WERI-Rb-1 (cell line): Measurements from ENCODE around the gene SYNGAP1.

Experiments
- DNase-seq: peaks from one replicate; pipeline ENCODE4 v3.0.0-alpha.2; 2020
- H3K27ac ChIP-seq: fragments of 250-450 bp; sonication (Bioruptor Pico); 2 replicates; pipeline ENCODE4 v1.5.1; 2020; ENCODE audit warnings: mild to moderate bottlenecking, moderate library complexity
- H3K27me3 ChIP-seq: fragments of 250-450 bp; sonication (Bioruptor Pico); 2 replicates; pipeline ENCODE4 v1.5.1; 2021; ENCODE audit warnings: mild to moderate bottlenecking, low read depth, moderate library complexity; ENCODE audit not compliant: insufficient read depth, severe bottlenecking
- H3K36me3 ChIP-seq: fragments of 250-450 bp; sonication (Bioruptor Pico); 2 replicates; pipeline ENCODE4 v1.5.1; 2020; ENCODE audit warnings: mild to moderate bottlenecking, moderate library complexity
- H3K4me3 ChIP-seq: 2 replicates; pipeline ENCODE4 v1.5.1; 2011; ENCODE audit warnings: low read depth, mild to moderate bottlenecking, control low read depth, low read length
- H3K9me3 ChIP-seq: fragments of 250-450 bp; sonication (Bioruptor Pico); 2 replicates; pipeline ENCODE4 v1.5.1; 2021; ENCODE audit warnings: mild to moderate bottlenecking, moderate library complexity; ENCODE audit not compliant: severe bottlenecking
- CTCF ChIP-seq: IDR thresholded peaks from 2 replicates; pipeline ENCODE4 v1.5.1; 2011; ENCODE audit warnings: low read depth, mild to moderate bottlenecking, control low read depth, inconsistent platforms, low read length

Gene SYNGAP1

GRCh38 chr6:33418690-33419291, 1.1 kb upstream of the SYNGAP1 start:
- H3K27me3 ChIP-seq: no peaks in the 10 kb centered on the region
- H3K27ac ChIP-seq: peak overlapping the region; percentile 83
- TF ChIP-seq CTCF: no peak
- peaks cover 57% of the 10 kb centered on the region for H3K36me3 ChIP-seq
- H3K4me3 ChIP-seq: peak overlapping the region; percentile 51
- no peak for DNase-seq
- H3K9me3 ChIP-seq: no peaks in the 10 kb centered on the region

DNA sequence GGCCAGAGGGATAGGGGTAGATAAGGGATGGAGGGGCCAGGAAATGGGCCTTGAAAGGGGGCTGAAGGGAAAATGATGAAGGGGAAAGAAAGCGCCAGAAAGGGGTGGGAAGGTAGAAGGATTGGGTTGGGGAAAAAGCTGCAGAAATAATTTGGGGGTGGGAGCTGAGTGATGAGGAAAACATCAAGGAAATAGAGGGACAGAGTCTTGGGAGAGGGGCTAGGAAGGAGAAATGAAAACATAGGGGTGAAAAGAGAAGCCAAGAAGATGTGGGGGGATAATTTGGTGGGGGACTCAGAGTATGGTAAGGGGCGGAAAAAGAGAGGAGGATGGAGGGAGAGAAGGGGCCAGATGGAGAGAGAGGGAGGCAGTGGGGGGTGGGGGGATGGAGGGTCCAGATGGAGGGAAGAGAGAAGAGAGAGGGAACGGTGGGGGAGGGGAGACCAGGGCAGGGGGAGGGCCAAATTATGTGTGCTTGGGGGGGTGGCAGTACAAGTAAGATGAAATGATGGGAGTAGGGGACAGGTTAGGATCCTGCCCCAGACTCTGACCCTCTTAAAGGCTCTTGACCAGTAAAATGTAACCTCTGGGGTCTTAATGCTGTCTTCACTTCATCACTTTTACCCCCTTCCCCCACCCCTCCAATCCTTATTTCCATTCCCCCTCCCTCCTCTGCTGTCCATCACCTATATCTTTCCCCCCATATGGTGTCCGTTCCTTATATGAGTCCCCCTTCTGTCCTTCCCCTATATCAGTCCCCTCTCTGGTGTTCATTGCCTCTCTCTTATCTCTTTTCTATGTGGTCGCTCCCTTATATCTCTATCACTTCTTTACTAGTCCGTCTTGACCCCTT, 852 bp downstream of the SYNGAP1 start:
- TF ChIP-seq CTCF: no peak
- H3K27ac ChIP-seq: peak overlapping the region; percentile 93
- DNase-seq: peak; percentile 85
- peak overlapping the region; percentile 51 for H3K4me3 ChIP-seq
- peaks cover 55% of the 10 kb centered on the region for H3K36me3 ChIP-seq
- H3K27me3 ChIP-seq: no peaks in the 10 kb centered on the region
- no peaks in the 10 kb centered on the region for H3K9me3 ChIP-seq

GRCh38 chr6:33421344-33421643, 1.4 kb downstream of the SYNGAP1 start:
- DNase-seq: no peak
- TF ChIP-seq CTCF: no peak

GRCh38 chr6:33423777-33424176, 3.9 kb downstream of the SYNGAP1 start:
- DNase-seq: no peak
- no peak overlapping the region for H3K4me3 ChIP-seq
- peaks cover 47% of the 10 kb centered on the region for H3K36me3 ChIP-seq
- H3K9me3 ChIP-seq: no peaks in the 10 kb centered on the region
- no peaks in the 10 kb centered on the region for H3K27me3 ChIP-seq
- H3K27ac ChIP-seq: no peak overlapping the region
- no peak for TF ChIP-seq CTCF

More at GRCh38 chr6:33421344-33421643, 1.4 kb downstream of the SYNGAP1 start:
- H3K27ac ChIP-seq: peak overlapping the region; percentile 93
- H3K36me3 ChIP-seq: peaks cover 50% of the 10 kb centered on the region
- no peaks in the 10 kb centered on the region for H3K9me3 ChIP-seq
- H3K27me3 ChIP-seq: no peaks in the 10 kb centered on the region
- peak overlapping the region; percentile 51 for H3K4me3 ChIP-seq

DNA sequence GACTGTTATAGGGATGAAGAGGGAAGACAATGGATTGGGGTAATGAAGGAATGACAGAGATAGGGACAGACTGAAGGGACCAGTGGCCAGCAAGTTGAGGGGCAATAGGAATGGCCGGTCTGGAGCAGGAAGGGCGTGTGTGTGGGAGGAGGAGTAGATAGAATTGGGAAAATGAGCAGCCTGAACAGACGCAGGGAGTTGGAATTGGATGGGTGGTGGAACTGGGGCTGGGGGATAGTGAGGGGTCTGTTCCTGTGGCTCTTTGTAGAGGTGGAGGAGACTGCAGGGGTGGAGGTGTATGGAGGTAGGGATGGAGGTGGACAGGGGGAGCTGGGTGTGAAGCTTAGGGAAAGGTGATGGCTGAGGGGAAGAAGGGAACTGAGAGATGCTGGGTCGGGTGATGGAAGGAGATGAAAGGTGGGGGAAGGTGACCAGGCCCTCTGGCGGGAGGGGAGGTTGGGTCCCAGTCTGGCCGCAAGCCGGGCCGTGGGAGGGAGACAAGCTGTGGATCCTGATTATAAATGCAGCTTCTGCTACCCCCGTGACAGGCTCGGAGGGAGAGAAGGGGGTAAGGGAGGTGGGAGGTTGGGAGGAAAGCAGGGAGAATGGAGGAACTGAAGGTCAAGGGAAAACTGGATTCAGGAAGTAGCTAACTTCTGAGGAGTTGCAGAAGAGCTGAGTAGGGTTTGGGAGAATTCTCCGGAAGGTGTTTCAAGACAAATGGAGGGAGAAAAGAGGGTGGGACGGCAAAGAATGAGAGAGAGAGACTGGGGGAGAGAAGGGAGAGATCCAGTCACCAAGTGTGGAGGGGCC, 5.2 kb downstream of the SYNGAP1 start:
- Histone ChIP-seq H3K27ac (peak overlapping the region; percentile 79), H3K36me3 (peaks cover 56% of the 10 kb centered on the region), H3K27me3 (no peaks in the 10 kb centered on the region), H3K4me3 (peak overlapping the region; percentile 49), H3K9me3 (no peaks in the 10 kb centered on the region)
- DNase-seq: peak; percentile 44
- no peak for TF ChIP-seq CTCF
